Muscle layer of duodenum (tissue), 2 donors: Measurements from ENCODE around the gene LIPK.

Experiments used
- H3K27ac ChIP-seq: one replicate; pipeline ENCODE4 v1.7.0; 2013; ENCODE audit warnings: mild to moderate bottlenecking, low read length
- H3K27me3 ChIP-seq: one replicate; pipeline ENCODE4 v1.7.0; 2013; ENCODE audit warnings: low read depth, mild to moderate bottlenecking, control low read depth, low read length
- H3K36me3 ChIP-seq, 2 donors: one replicate each; pipeline ENCODE4 v1.7.0; 2013; ENCODE audit warnings: low read length in 2 of 2, control low read depth in 1 of 2, mild to moderate bottlenecking in 1 of 2; ENCODE audit not compliant: insufficient read depth in 2 of 2, control insufficient read depth in 1 of 2
- H3K4me1 ChIP-seq, 2 donors: one replicate each; pipeline ENCODE4 v1.7.0; 2013; ENCODE audit warnings: low read length in 2 of 2, mild to moderate bottlenecking in 2 of 2, control low read depth in 1 of 2, moderate library complexity in 1 of 2; ENCODE audit not compliant: insufficient read depth in 2 of 2, control insufficient read depth in 1 of 2
- H3K4me3 ChIP-seq, 2 donors: one replicate each; pipeline ENCODE4 v1.7.0; 2013; ENCODE audit warnings: low read length in 2 of 2, low read depth in 1 of 2, mild to moderate bottlenecking in 1 of 2
- H3K9me3 ChIP-seq, 2 donors: one replicate each; pipeline ENCODE4 v1.7.0; 2013; ENCODE audit warnings: low read length in 2 of 2, control low read depth in 1 of 2, mild to moderate bottlenecking in 1 of 2; ENCODE audit not compliant: control insufficient read depth in 1 of 2
- donor health status: healthy.

The LIPK gene

GRCh38 chr10:88756660-88757059, 50.6 kb downstream of the LIPK start:
- H3K27me3 ChIP-seq, result no peaks in the 10 kb centered on the region
- H3K4me3 ChIP-seq, result no peak overlapping the region
- no peaks in the 10 kb centered on the region for H3K36me3 ChIP-seq
- H3K4me1 ChIP-seq, result no peaks in the 10 kb centered on the region
- H3K9me3 ChIP-seq, result no peaks in the 10 kb centered on the region
- no peak overlapping the region for H3K27ac ChIP-seq

GRCh38 chr10:88759366-88760101, 53.5 kb downstream of the LIPK start, which contains the start of gene LIPN:
Gene LIPN (plus strand): TSS chr10:88760020. CDS start chr10:88761406, 1,386 bp downstream.
- Histone ChIP-seq H3K27ac (no peak within 1 kb of the TSS), H3K9me3 (no peaks in the 10 kb centered on the region), H3K36me3 (no peaks in the 10 kb centered on the region), H3K4me3 (no peak within 1 kb of the TSS), H3K4me1 (no peaks in the 10 kb centered on the region), H3K27me3 (no peaks in the 10 kb centered on the region)

- no peaks in the 10 kb centered on the region for H3K36me3 ChIP-seq
- no peak overlapping the region for H3K4me3 ChIP-seq
- H3K9me3 ChIP-seq, result no peaks in the 10 kb centered on the region
- no peaks in the 10 kb centered on the region for H3K27me3 ChIP-seq
- H3K27ac ChIP-seq, result no peak overlapping the region
- no peaks in the 10 kb centered on the region for H3K4me1 ChIP-seq
Observed at GRCh38 chr10:88762906-88763305, 56.9 kb downstream of the LIPK start.

GRCh38 chr10:88763441-88763840, 57.4 kb downstream of the LIPK start:
- no peaks in the 10 kb centered on the region for H3K36me3 ChIP-seq

GRCh38 chr10:88764110-88764509, 58.1 kb downstream of the LIPK start:
- Histone ChIP-seq H3K27ac (no peak overlapping the region), H3K4me3 (no peak overlapping the region), H3K27me3 (no peaks in the 10 kb centered on the region), H3K4me1 (no peaks in the 10 kb centered on the region), H3K36me3 (no peaks in the 10 kb centered on the region), H3K9me3 (no peaks in the 10 kb centered on the region)

More at GRCh38 chr10:88763441-88763840, 57.4 kb downstream of the LIPK start:
- no peak overlapping the region for H3K27ac ChIP-seq
- H3K4me1 ChIP-seq, result no peaks in the 10 kb centered on the region
- no peaks in the 10 kb centered on the region for H3K9me3 ChIP-seq
- no peak overlapping the region for H3K4me3 ChIP-seq
- H3K27me3 ChIP-seq, result no peaks in the 10 kb centered on the region

GRCh38 chr10:88765816-88766215, 59.8 kb downstream of the LIPK start:
- Histone ChIP-seq H3K27me3 (no peaks in the 10 kb centered on the region), H3K4me3 (no peak overlapping the region), H3K36me3 (no peaks in the 10 kb centered on the region), H3K4me1 (no peaks in the 10 kb centered on the region), H3K9me3 (no peaks in the 10 kb centered on the region), H3K27ac (no peak overlapping the region)

GRCh38 chr10:88769384-88769783, 63.3 kb downstream of the LIPK start:
- Histone ChIP-seq H3K36me3 (no peaks in the 10 kb centered on the region), H3K27ac (no peak overlapping the region), H3K4me1 (no peaks in the 10 kb centered on the region), H3K27me3 (no peaks in the 10 kb centered on the region), H3K4me3 (no peak overlapping the region), H3K9me3 (no peaks in the 10 kb centered on the region)

GRCh38 chr10:88781206-88781605, 75.2 kb downstream of the LIPK start:
- no peaks in the 10 kb centered on the region for H3K27me3 ChIP-seq
- H3K4me3 ChIP-seq, result no peak overlapping the region
- no peak overlapping the region for H3K27ac ChIP-seq
- no peaks in the 10 kb centered on the region for H3K9me3 ChIP-seq
- H3K36me3 ChIP-seq, result no peaks in the 10 kb centered on the region
- H3K4me1 ChIP-seq, result no peaks in the 10 kb centered on the region

GRCh38 chr10:88782222-88782621, 76.2 kb downstream of the LIPK start:
- no peaks in the 10 kb centered on the region for H3K27me3 ChIP-seq
- H3K36me3 ChIP-seq, result no peaks in the 10 kb centered on the region
- no peaks in the 10 kb centered on the region for H3K9me3 ChIP-seq
- no peak overlapping the region for H3K27ac ChIP-seq
- H3K4me3 ChIP-seq, result no peak overlapping the region
- no peaks in the 10 kb centered on the region for H3K4me1 ChIP-seq

GRCh38 chr10:88783724-88784123, 77.7 kb downstream of the LIPK start:
- H3K36me3 ChIP-seq, result no peaks in the 10 kb centered on the region
- H3K27me3 ChIP-seq, result no peaks in the 10 kb centered on the region
- no peaks in the 10 kb centered on the region for H3K4me1 ChIP-seq
- no peak overlapping the region for H3K27ac ChIP-seq
- H3K4me3 ChIP-seq, result no peak overlapping the region
- no peaks in the 10 kb centered on the region for H3K9me3 ChIP-seq

- Histone ChIP-seq H3K4me3 (no peak overlapping the region), H3K27me3 (no peaks in the 10 kb centered on the region), H3K4me1 (no peaks in the 10 kb centered on the region), H3K36me3 (no peaks in the 10 kb centered on the region), H3K9me3 (no peaks in the 10 kb centered on the region), H3K27ac (no peak overlapping the region)
Observed at GRCh38 chr10:88786032-88786770, 80.2 kb downstream of the LIPK start.
